Stomach (tissue), 4 donors: Measurements from ENCODE around the gene IPCEF1.

Experiments used
- EP300 ChIP-seq: sonication (generic); formaldehyde crosslinking; IDR thresholded peaks from one replicate; pipeline ENCODE4 v1.6.1; 2017; ENCODE audit warnings: antibody characterized with exemption
- POLR2A ChIP-seq, 4 donors: fragments of 450-650 bp; IDR thresholded peaks; one replicate each; pipeline ENCODE4 v1.6.1; 2016; ENCODE audit warnings: antibody characterized with exemption in 4 of 4, control low read depth in 2 of 4, mild to moderate bottlenecking in 1 of 4, moderate library complexity in 1 of 4
- TF ChIP-seq, protein P1 (sequence below), 7 experiments: fragments of 450-650 bp in 4 of 7; fragments of 200-600 bp in 3 of 7; sonication (generic) in 3 of 7; IDR thresholded peaks; one replicate each; pipeline ENCODE4 v1.5.1; 2016 to 2019; ENCODE audit warnings: antibody characterized with exemption in 7 of 7, control low read depth in 2 of 7, mild to moderate bottlenecking in 1 of 7

- TF ChIP-seq, protein P1, sequence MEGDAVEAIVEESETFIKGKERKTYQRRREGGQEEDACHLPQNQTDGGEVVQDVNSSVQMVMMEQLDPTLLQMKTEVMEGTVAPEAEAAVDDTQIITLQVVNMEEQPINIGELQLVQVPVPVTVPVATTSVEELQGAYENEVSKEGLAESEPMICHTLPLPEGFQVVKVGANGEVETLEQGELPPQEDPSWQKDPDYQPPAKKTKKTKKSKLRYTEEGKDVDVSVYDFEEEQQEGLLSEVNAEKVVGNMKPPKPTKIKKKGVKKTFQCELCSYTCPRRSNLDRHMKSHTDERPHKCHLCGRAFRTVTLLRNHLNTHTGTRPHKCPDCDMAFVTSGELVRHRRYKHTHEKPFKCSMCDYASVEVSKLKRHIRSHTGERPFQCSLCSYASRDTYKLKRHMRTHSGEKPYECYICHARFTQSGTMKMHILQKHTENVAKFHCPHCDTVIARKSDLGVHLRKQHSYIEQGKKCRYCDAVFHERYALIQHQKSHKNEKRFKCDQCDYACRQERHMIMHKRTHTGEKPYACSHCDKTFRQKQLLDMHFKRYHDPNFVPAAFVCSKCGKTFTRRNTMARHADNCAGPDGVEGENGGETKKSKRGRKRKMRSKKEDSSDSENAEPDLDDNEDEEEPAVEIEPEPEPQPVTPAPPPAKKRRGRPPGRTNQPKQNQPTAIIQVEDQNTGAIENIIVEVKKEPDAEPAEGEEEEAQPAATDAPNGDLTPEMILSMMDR (IDR thresholded peaks at IDR 0.05), result no peak
- TF ChIP-seq POLR2A (IDR thresholded peaks at IDR 0.05), result no peak
- TF ChIP-seq EP300, result no peak
Observed at GRCh38 chr6:154164397-154164796, 192.2 kb downstream of the IPCEF1 start.
